Mucosa of rectum (tissue), 2 donors: ENCODE results near the gene CHCHD6.

Experiments used
- H3K27ac ChIP-seq, 2 donors: one replicate each; pipeline ENCODE4 v1.7.0; 2013; ENCODE audit warnings: inconsistent platforms in 2 of 2, low read depth in 2 of 2, low read length in 2 of 2
- H3K27me3 ChIP-seq, 2 donors: one replicate each; pipeline ENCODE4 v1.7.0; 2013; ENCODE audit warnings: low read length in 2 of 2; ENCODE audit not compliant: control insufficient read depth in 2 of 2, insufficient read depth in 2 of 2
- H3K36me3 ChIP-seq, 2 donors: one replicate each; pipeline ENCODE4 v1.7.0; 2013; ENCODE audit warnings: low read length in 2 of 2; ENCODE audit not compliant: control insufficient read depth in 2 of 2, insufficient read depth in 2 of 2
- H3K4me1 ChIP-seq, 2 donors: one replicate each; pipeline ENCODE4 v1.7.0; 2013; ENCODE audit warnings: low read length in 2 of 2, mild to moderate bottlenecking in 1 of 2; ENCODE audit not compliant: control insufficient read depth in 2 of 2, insufficient read depth in 2 of 2
- H3K4me3 ChIP-seq, 2 donors: one replicate each; pipeline ENCODE4 v1.7.0; 2013; ENCODE audit warnings: low read length in 2 of 2
- H3K9ac ChIP-seq, 2 donors: one replicate each; pipeline ENCODE4 v1.7.0; 2013; ENCODE audit warnings: low read length in 2 of 2, low read depth in 1 of 2, mild to moderate bottlenecking in 1 of 2
- H3K9me3 ChIP-seq, 2 donors: one replicate each; pipeline ENCODE4 v1.7.0; 2013; ENCODE audit warnings: low read length in 2 of 2; ENCODE audit not compliant: control insufficient read depth in 2 of 2
- donor health status: healthy.
- donor health status: Normal muscosa, but diverticular disease.

Gene CHCHD6

DNA sequence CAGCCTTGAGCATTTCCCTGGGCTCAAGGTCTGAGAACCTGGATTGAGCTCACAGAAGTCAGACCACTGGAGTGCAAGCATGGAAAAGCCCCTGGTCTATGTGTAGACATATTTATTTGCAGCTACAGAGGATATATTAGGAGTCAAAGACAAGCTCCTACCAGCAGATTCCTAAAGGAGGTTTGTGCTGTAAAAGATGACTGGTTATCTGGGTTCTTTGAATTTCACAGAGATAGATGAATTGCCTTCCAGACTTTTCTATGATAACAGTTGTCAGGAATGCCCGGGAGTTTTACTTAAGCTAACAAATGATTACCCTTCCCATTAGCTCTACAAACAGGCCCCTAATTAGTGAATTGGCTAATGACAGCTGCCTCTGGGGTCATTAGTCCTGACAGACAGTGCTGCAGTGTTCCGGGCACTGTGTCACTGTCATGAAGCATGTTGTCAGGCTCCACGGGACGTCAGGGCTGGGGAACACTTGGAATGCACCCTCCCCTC, 230.0 kb downstream of the CHCHD6 start:
- no peak overlapping the region for H3K27ac ChIP-seq
- no peaks in the 10 kb centered on the region for H3K36me3 ChIP-seq
- H3K9ac ChIP-seq = no peak overlapping the region
- no peaks in the 10 kb centered on the region for H3K27me3 ChIP-seq
- H3K9me3 ChIP-seq = no peaks in the 10 kb centered on the region
- H3K4me1 ChIP-seq = peaks cover 0 to 7% of the 10 kb centered on the region in 2 donors
- H3K4me3 ChIP-seq = no peak overlapping the region

DNA sequence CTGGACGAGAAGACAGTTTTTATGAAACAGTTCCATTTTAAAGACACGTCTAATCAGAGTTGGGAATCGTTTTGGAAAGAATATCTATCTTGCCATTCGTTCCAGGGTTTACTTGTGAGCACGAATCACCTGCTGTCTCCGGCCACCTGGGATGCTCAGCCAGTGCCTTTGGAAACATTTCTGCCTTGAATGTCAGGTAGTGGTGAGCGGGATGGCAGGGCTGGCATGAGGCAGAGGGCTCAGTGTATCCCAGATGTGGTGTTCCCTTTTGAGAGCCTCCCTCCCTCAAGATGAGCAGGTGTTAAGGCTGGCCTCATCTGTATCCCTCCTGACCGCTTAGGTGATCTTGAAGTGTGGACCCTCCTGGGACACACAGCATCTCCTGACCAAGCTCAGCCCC, 231.0 kb downstream of the CHCHD6 start:
- Histone ChIP-seq H3K9ac (no peak overlapping the region), H3K36me3 (no peaks in the 10 kb centered on the region), H3K27me3 (no peaks in the 10 kb centered on the region), H3K4me1 (peaks cover 2 to 12% of the 10 kb centered on the region in 2 donors), H3K9me3 (no peaks in the 10 kb centered on the region), H3K27ac (no peak overlapping the region), H3K4me3 (no peak overlapping the region)

- Histone ChIP-seq H3K4me1 (peaks cover 2 to 12% of the 10 kb centered on the region in 2 donors), H3K9me3 (no peaks in the 10 kb centered on the region), H3K27ac (no peak overlapping the region), H3K36me3 (no peaks in the 10 kb centered on the region), H3K4me3 (no peak overlapping the region), H3K9ac (no peak overlapping the region), H3K27me3 (no peaks in the 10 kb centered on the region)
Observed at GRCh38 chr3:126935756-126936509, 231.9 kb downstream of the CHCHD6 start.

DNA sequence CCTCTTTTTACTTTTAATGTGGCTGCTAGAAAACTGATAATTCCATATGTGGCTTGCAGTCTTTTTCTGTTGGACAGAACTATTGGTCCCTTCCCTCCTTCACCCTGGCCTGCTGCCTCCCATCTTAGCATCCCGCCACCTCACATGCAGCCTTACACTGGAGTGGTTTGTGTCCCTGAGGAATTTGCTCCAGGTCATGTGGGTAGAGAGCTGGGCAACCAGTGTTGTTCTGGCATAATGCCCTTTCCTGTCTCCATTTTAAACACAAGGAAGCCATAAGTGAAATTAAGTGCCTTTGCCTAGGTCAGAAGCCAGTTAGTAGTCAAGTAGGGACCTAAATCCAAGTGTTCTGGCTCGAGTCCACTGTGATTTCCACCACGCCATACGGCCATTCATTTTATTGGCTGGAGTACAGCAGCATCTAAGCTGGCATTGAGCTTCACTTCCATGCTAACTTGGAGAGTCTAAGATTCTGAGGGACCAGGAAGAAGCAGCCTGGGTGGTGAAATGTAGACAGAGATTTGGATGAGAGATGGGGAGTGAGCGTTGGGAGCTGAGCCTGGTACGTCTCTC, 232.9 kb downstream of the CHCHD6 start:
- Histone ChIP-seq H3K4me1 (peaks cover 2 to 12% of the 10 kb centered on the region in 2 donors), H3K4me3 (no peak overlapping the region), H3K27me3 (no peaks in the 10 kb centered on the region), H3K9ac (no peak overlapping the region), H3K27ac (no peak overlapping the region), H3K9me3 (no peaks in the 10 kb centered on the region), H3K36me3 (no peaks in the 10 kb centered on the region)

GRCh38 chr3:126937533-126937932, 233.5 kb downstream of the CHCHD6 start:
- peaks cover 2 to 12% of the 10 kb centered on the region in 2 donors for H3K4me1 ChIP-seq
- no peak overlapping the region for H3K27ac ChIP-seq
- H3K27me3 ChIP-seq = no peaks in the 10 kb centered on the region
- no peaks in the 10 kb centered on the region for H3K9me3 ChIP-seq
- no peak overlapping the region for H3K9ac ChIP-seq
- no peak overlapping the region for H3K4me3 ChIP-seq
- no peaks in the 10 kb centered on the region for H3K36me3 ChIP-seq

- H3K36me3 ChIP-seq = no peaks in the 10 kb centered on the region
- H3K4me1 ChIP-seq = peaks cover 2 to 12% of the 10 kb centered on the region in 2 donors
- H3K4me3 ChIP-seq = no peak overlapping the region
- H3K27me3 ChIP-seq = no peaks in the 10 kb centered on the region
- no peak overlapping the region for H3K9ac ChIP-seq
- H3K27ac ChIP-seq = no peak overlapping the region
- H3K9me3 ChIP-seq = no peaks in the 10 kb centered on the region
Observed at GRCh38 chr3:126937973-126938372, 233.9 kb downstream of the CHCHD6 start.

DNA sequence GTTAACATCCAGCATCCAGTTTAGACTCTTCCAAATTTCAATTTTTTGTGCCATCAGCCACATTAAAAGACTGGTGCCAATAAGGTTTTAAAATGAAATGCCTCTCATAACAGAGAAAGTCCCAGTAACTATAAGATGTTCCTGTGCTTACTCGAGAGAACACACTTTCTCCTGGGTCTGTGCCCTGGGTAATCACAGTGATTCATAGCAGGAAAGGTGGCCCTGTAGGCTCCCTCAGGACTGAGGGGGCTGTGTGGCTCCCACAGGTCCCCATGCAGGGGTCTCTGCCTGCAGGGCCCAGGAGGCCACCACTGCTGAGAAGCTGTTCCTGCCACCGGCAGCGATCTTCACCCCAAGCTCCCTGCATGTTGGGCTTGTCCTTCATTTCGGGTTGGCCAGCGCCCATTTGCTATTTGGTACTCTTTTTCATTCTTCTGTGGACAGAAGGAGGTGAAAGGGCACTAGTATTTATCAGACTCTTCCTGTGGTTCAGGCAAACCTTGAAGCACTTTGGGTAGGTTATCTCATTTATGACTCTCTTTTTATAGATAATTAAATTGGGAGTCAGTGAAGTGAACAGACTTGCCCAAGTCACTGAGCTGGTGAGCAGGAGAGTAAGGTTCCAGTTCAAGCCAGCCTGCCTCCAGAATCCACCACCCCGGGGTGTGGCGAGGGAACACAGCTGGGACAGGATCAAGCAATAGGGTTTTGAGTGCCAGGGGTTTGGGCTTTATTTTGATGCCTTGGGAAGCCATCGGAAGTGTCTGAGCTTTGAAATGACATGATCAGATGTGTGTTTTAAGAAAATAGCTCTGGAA, 234.7 kb downstream of the CHCHD6 start:
- Histone ChIP-seq H3K36me3 (no peaks in the 10 kb centered on the region), H3K27ac (no peak overlapping the region), H3K4me3 (no peak overlapping the region), H3K9me3 (no peaks in the 10 kb centered on the region), H3K4me1 (peaks cover 2 to 12% of the 10 kb centered on the region in 2 donors), H3K27me3 (no peaks in the 10 kb centered on the region), H3K9ac (no peak overlapping the region)

- no peaks in the 10 kb centered on the region for H3K9me3 ChIP-seq
- peaks cover 2 to 12% of the 10 kb centered on the region in 2 donors for H3K4me1 ChIP-seq
- no peak overlapping the region for H3K4me3 ChIP-seq
- H3K27ac ChIP-seq = no peak overlapping the region
- no peaks in the 10 kb centered on the region for H3K36me3 ChIP-seq
- no peaks in the 10 kb centered on the region for H3K27me3 ChIP-seq
- H3K9ac ChIP-seq = no peak overlapping the region
Observed at GRCh38 chr3:126939338-126939718, 235.3 kb downstream of the CHCHD6 start.

GRCh38 chr3:126939733-126940132, 235.7 kb downstream of the CHCHD6 start:
- Histone ChIP-seq H3K4me3 (no peak overlapping the region), H3K9me3 (no peaks in the 10 kb centered on the region), H3K9ac (no peak overlapping the region), H3K36me3 (no peaks in the 10 kb centered on the region), H3K4me1 (peaks cover 2 to 12% of the 10 kb centered on the region in 2 donors), H3K27me3 (no peaks in the 10 kb centered on the region), H3K27ac (no peak overlapping the region)

DNA sequence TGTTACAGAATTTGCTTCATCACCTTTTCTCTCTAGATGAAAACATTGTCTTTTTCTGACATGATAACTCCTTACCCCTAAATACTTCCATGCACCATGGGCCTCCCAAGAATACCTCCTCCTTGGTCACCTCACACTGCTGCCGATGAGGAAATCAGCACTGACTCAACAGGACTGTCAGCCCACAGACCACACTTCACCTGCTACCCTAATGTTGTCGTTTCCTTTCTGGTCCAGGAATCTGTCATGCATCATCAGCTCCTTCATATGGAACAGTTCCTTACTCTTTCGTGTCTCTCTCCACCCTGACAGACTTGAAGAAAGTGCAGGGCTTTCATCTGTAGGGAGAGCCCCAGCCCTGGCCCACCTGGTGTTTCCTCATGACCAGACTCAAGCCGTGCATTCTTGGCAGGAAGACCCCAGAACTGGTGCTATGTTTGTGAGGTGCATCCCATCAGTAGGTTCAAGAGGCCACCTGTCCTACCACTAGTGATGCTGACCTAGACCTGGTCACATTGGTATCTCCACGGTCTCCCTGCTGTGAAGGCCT, 237.8 kb downstream of the CHCHD6 start:
- H3K27ac ChIP-seq = no peak overlapping the region
- no peak overlapping the region for H3K4me3 ChIP-seq
- H3K9ac ChIP-seq = no peak overlapping the region
- H3K4me1 ChIP-seq = peaks cover 2 to 12% of the 10 kb centered on the region in 2 donors
- no peaks in the 10 kb centered on the region for H3K9me3 ChIP-seq
- no peaks in the 10 kb centered on the region for H3K36me3 ChIP-seq
- no peaks in the 10 kb centered on the region for H3K27me3 ChIP-seq
